Middle frontal gyrus (tissue), 1 donor: ENCODE results near the gene SH3D19.

Source experiments
- DNase-seq: peaks from one replicate; pipeline ENCODE4 v3.0.0-alpha.2; 2015; ENCODE audit warnings: low spot score; ENCODE audit errors: extremely low spot score

SH3D19 gene, protein sequence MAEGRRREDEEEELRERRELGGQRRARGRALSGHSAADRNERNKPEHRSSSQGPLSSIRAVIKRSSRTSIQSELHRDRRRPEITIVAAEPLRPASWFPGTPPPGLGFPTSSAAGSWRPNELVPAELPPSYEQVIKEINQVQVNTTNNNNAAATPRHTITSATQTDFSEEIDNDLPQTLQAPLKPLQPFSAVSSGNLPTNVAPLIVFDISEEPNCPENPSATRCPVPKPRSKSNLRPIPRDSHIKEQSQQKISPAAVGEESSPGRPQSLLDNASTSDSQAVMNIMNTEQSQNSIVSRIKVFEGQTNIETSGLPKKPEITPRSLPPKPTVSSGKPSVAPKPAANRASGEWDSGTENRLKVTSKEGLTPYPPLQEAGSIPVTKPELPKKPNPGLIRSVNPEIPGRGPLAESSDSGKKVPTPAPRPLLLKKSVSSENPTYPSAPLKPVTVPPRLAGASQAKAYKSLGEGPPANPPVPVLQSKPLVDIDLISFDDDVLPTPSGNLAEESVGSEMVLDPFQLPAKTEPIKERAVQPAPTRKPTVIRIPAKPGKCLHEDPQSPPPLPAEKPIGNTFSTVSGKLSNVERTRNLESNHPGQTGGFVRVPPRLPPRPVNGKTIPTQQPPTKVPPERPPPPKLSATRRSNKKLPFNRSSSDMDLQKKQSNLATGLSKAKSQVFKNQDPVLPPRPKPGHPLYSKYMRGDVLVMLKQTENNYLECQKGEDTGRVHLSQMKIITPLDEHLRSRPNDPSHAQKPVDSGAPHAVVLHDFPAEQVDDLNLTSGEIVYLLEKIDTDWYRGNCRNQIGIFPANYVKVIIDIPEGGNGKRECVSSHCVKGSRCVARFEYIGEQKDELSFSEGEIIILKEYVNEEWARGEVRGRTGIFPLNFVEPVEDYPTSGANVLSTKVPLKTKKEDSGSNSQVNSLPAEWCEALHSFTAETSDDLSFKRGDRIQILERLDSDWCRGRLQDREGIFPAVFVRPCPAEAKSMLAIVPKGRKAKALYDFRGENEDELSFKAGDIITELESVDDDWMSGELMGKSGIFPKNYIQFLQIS

DNA sequence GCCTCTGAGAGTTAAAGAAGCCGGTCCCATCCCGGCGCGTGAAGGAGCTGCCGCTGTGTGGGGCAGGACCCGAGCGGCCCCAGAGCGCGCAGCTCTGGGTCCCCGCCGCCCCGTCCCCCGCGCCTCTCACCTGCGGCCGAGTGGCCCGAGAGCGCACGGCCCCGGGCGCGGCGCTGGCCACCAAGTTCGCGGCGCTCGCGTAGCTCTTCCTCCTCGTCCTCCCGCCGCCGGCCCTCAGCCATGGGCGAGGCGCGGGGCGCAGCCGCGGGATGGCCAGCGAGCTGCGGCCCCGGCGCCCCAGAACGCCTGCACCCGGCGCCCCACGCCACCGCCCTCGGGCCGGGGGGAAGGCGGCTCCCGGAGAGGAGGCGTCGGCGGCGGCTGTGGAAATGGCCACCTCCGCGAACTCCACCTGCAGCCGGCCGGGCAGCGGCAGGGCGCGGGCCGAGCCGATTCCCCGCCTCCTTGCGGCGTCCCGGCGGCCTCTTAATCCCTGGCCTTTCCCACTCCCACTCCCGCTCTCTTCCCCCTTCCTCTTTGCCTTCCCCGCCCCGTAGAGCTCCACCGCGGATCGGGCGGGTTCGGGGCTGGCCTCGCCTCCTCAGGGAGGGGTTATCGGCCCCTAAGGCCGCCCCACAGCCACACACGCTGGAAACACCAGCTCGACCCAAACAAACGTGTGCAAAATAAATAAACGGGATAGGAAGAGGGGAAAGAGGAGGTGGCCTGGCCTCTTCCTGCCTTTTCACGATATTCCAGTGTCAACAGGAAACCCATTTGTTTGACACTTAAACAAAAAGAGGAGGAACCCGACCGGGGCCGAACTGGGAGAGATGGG lies at the start of gene SH3D19:
Gene SH3D19 (minus strand): TSS at position 495 of the 838 bp plus-strand sequence. CDS start 253 bp downstream, at position 242.
- DNase-seq = no peak

DNA sequence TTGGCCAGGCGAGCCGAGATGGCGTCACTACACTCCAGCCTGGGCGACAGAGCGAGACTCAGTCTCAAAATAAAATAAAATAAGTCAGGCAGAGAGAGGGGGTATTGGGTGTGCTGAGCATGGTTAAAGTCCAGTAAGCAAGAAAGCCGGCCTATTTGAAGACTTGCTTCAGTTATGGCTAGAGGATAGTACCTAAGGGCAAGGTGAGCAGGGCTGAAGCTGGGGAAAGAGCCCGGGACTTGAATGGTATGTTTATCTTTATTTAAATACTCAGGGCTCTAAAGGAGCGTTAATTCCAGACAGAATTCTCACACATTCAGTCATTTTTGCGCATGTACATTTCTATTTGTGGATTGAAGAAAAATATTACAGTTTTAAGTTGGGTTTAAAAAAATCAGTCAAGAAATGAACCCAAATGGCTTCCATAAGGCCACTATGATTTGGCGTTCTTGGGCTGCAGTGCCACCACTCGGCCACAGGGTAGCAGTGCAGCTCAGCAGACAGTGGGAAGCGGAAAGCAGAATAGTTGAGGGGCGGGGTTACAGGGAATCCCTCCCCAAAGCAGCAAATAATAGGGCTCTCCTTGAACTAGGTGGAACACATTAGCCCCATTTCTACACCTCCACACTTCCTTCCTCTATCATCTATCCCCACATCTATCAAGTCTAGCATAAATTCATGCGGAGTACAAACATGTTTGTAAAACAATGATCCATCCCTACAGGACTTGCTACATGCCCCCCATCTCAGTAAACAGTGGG lies 37.2 kb upstream of the SH3D19 start:
- peak; percentile 75 for DNase-seq

DNA sequence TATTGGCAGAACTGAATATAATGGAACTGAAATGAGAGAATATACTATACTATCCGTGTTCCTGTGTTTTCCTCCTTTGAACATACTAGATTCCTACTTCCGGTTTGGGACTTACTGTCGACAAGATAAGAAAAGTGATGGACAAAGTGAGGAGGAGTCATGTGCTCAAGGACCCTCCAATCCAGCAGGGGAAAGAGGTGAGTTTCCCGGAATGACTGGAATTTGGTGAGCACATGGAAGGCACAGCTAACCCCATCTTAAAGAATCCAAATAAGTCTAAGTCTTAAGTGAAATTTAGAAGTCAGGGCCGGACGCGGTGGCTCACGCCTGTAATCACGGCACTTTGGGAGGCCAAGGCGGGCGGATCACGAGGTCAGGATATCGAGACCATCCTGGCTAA lies 36.6 kb upstream of the SH3D19 start:
- no peak for DNase-seq

DNA sequence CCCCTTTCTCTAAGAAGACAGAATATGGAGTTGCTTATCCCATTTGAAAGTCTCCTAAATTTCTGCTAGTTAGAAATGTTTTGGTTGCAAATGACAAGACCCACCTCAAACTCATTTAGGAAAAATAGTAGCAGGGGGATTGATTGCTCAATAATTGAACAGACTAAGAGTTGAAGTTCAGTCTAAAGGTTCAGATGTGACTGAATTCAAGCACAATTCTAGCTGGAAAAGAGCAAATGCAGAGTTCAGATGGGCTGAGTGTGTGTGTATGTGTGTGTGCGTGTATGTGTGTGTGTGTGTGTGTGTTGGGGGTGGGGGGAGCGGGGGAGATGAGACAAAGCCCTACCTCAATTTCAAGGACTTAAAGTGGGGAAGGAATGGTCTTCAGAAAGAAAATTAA lies 35.7 kb upstream of the SH3D19 start:
- DNase-seq = no peak

DNA sequence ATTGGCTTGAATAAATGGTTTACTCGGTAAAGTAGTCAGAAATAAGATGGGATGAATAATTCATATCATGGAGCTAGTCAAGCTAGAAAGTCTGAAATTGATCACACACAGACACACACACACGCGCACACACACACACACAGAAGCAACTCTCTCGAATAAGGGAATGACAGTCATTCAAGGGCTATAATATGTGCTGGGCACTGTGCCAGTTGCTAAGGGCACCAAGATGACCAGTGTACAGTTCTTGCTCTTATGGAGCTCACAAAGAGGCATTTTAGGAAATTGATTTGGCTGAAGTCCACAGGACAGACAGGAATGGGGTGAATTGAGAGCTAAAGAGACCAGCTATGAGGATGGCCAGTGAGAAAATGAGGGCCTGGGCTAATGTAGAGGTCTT lies 34.2 kb upstream of the SH3D19 start:
- DNase-seq = no peak

DNA sequence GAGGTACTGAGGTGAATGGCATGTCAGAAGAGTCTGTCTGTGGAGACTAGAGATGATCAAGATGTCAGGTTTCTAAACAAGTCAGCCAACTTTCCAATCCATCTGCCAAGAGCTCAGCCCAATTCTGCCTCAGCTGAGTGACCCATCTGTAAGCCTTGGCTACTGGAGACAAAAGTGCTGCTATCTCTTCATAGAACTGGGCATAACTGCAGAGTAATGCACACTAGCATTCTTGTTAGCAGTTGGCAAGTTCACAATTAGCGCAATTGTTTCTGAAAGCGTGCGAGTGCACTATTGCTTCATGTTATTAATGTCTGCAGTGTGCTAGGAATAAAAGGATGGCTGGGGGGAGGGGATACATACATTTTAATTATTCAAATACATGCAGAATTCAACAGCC lies 32.9 kb upstream of the SH3D19 start:
- DNase-seq = peak; percentile 86

DNA sequence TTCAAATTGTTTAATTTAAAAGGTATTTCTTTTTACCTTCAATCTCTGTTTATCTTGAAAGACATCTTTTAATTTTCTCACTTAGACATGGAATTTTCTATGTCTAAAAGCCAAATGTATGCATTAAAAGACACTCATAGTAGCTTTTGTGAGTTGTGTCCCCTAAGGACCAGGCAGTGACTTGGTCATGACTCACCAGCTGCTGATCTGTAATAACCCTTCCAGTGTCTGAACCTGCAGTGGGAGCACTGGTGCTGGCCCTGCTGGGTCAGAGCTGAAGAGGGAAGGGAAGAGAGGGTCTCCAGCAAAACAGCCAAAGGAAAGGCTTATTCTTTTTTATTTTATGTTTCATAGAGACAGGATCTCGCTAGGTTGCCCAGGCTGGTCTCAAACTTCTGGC lies 31.1 kb upstream of the SH3D19 start:
- no peak for DNase-seq

DNA sequence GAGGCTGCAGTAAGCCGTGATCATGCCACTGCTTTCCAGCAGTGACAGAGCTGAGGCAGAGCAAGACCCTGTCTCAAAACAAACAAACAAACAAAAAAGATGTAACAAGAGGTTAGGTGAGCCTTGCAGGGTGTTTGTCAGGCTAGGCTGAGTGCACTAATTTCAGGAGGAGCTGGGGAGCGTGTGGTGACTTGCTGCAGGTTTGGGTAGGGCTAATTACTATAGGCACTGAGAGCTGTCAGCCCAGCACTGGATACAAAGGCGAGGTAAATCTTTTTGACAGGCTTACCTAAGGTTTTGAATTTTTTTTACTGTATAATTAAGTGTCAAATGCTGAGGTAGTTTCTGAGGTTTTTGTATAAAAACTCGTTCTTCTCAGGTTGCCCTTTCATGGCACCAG lies 29.8 kb upstream of the SH3D19 start:
- DNase-seq = no peak

DNA sequence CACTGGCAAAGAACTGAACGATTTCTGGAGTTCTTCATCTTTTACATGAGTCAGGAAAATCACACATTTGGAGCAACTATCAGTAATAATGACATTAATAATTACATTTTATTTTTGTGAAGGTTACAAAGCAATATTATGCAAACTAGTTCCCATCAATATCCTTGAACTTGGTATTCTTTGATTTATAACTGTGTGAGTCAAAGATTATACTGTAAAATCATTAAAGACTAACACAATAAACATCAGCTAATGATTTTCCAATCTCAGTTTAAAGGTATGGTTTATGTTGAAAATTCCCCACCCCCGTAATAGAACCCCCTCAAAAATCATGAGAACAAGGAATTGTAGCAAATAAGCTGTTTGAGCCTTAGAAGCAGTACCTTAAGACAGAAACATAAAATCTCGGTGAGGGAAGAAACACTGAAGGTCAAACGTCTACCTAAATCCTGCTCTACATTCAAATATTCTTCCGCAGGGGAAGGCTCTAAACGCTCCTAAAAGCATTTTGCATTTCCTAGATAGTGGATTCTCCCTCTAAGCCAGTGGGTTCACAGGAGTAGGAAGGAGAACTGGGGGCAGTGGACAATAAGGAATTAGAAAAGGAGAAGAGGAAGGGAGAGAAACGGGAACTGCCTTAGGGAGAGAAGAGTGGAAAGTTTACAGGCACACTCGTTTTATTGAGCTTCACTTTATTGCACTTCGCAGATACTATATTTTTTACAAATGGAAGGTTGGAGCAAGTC lies 22.3 kb upstream of the SH3D19 start:
- DNase-seq = no peak

DNA sequence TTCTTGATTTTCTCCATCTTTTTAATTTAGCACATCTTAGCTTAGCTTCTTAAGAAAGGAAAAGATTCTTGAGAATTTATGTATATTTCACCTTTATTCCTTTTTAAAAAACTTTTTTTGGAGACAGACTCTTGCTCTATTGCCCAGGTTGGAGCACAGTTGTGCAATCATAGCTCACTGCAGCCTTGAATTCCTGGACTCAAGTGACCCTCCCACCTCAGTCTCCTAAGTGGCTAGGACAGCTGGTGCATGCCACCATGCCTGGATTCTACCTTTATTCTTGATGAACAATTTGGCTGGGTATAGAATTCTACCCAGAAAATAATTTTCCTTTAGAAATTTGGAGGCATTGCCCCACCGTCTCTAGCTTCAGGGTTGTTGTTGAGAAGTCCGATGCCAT lies 19.5 kb upstream of the SH3D19 start:
- no peak for DNase-seq

DNA sequence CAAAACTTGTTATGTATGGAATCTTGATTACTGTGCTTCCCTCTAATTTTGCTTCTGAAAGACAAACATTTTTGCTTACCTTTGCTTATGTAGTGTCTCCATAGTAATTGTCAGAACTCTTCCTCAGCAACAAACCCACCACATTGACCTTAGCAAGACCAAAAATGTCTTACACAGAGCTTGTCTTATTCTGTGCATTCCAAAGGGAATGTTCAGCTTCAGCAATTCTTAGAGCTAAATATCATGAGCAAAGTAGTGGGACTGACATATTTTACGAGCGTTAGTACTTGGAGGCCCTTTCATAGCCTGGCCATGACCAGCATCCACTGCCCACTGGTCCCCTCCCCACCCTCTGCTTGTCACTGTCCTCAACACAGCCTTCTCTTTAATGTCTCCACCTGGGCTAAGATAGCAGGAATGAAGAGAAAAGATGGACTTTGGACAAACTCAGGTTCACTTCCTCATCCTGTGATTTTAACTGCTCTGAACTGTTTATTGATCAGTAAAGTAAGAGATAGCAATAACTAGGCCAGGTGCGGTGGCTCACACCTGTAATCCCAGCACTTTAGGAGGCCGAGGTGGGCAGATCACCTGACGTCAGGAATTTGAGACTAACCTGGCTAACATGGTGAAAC lies 15.5 kb upstream of the SH3D19 start:
- no peak for DNase-seq

DNA sequence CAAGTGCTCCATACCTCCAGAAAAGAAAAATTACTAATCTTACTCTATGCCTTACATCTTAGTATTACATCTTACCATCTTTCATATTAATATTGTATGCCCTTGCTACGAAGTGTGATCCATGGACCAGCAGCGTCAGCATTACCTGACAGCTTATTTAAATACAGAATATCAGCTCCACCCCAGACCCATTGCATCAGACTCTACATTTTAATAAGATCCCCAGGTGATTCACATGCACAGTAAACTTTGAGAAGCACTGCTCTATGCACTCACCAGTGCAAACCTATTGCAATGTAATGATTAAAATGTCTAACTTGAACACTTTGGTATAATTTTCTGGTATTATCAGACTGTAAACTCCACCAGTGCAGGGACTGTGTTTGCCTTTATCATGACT lies 14.1 kb upstream of the SH3D19 start:
- DNase-seq = no peak

DNA sequence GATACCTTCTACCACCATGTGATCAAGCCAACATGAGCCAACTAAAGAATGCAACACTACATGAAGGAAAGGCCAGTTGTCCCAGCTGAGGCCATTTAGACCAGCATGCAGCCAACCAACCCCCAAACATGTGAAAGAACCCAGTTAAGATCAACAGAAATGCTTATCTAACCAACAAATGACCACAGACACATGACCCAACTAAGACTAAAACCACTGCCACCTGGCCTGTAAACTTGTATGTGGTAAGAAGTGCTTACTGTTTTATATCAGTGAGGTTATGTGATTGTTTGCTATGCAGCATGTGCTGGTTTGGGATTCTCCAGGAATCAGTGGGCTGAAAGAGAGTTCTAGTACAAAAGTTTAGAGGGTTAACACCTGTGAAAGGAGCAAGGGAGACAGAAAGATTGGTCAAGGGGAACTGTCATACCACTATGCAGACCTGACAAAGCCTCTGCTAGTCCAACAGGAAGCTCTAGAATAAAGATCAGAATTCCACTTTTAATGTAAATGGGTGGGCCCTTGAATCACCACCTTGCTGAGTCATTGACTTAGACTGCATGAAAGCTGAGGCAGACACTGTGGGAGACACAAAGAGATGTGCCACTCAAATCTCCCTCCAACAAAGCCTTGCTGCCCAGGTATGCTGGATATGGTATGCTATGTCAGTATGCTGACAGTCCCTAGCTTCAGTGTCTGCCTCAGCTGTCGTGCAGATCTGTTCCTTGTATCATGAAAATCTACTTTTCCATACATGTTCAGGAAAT lies 6.1 kb upstream of the SH3D19 start:
- no peak for DNase-seq

DNA sequence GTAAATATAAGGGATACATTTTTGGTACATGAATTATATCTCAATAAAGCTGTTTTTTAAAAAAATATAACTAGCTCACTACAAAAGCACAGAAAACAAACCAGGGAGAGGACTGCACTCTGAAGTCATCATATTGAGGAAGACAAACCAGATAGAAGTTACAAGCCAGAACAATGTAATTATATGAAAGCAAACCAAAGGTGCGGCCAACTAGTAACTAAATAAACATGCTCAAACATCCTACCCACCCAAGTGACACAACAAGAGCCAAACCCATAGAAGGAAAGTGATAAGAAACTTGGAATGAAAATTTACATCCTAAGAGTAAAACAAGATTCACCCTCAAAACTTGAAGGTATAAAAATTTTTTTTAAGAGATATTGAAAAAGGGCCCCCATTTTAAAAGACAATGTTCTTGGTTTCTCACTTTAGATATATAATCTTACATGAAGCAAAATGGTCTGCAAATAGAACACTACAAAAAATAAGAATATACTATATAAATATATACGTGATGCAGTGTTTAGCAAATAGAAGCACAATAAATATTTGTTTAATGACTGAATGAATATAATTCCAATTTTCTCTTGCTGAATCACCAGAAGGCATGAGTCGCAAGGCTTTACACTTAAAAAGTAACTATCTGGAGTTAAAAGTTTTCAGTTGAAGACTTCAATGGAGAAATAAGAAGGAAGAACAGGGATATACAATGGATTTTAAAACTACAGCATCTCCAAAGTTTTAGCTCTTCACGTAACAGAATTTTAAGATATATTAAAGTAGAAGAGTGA lies 4.0 kb upstream of the SH3D19 start:
- DNase-seq = no peak

DNA sequence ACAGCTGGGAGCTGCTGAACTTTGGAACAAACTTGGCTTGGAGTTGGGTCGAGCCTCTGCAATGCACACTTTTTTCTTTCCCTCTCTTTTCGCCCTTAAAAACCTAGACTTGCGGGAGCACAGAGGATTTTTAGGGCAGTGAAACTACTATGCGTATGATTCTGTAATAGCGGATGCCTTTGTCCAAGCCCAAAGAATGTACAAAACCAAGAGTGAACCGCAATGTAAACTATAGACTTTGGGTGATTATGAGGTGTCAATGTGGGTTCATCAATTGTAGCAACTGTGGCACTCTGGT lies 493 bp upstream of the SH3D19 start:
- DNase-seq = no peak

DNA sequence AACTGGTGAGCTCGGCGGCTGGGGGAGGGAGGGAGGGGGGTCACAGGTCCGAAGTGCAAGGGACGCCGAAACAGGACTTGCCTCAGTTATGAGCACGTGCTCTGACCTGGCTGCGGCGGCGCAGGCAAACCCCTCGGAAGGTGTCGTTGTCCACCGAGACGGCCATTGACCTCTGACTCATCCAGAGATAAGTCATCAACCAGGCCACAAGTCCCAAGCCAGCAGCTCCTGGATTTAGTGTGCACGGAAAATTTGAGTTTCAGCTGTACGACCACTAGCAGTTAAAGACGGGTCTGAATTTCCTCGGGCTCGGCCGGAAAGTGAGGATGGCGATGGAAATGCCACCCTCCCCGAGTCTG lies 674 bp downstream of the SH3D19 start:
- DNase-seq = no peak

DNA sequence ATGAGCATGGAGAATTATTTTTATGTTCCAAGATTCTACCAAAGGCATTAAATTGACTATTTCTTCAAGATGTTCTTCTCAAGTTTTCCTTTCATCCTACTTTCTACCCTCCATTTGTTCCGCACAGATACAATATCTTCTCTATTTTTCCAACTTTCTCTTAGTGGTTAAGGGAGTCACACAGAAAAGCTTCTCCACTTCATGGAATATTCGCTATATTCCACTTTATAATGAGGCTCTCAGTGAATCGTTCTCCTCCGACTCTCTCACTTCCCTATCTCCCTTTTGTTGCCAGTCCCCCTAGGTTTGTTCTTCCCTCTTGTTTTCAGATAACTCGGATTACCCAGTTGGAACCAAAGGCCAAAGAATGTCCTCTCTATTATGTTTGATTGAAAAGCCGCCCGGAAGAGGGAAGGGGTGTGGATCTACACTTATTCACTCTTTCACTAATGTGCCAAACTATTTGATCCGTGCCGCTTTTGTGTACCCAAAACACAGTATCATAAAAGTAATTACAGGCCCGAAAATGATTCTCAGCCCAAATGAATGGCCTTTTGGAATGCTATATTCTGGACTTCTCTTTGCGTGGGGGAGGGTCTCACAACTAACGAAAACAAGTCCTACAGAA lies 1.2 kb downstream of the SH3D19 start:
- DNase-seq = no peak

DNA sequence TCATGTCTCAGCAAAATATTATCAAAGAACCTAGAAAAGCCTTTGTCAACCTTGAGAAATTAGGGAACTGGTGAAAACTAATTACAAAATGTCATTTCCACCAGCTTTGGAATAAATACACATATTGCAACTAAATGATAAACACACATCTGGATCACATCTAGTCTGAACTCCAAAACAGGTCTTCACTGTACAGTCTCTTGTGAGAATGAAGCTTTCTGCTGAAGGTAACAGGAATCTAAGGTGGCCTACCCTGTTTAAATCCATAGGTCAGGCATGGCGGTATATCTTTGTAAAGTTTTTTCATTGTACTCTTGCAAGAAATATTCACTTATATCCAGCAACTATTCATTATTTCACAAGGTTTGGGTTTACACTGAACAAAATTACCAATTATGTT lies 1.7 kb downstream of the SH3D19 start:
- DNase-seq = no peak
